HepG2 (cell line): ENCODE measurements around the gene SLC22A31. TPM values are rescaled to one million over a fixed set of nuclear protein-coding genes. Genes with fewer than 3 reads are reported as not detected.
A peak's percentile ranks its signal among the peaks of the same experiment; 100 is the strongest.

ENCODE experiments used
- ARHGAP35 ChIP-seq: sonication (generic); formaldehyde crosslinking; IDR thresholded peaks from 2 replicates; pipeline ENCODE4 v1.9.0; 2022; ENCODE audit warnings: mild to moderate bottlenecking, inconsistent platforms, moderate library complexity, missing genetic modification reagents, borderline replicate concordance
- CCDC6 ChIP-seq: sonication (generic); formaldehyde crosslinking; IDR thresholded peaks from 2 replicates; pipeline ENCODE4 v1.8.1; 2022; ENCODE audit warnings: mild to moderate bottlenecking, missing genetic modification reagents, moderate library complexity
- CREB1 ChIP-seq, 2 experiments: fragments of 450-650 bp in 1 of 2; IDR thresholded peaks; 2 replicates each; pipeline ENCODE4 v1.6.1; 2016 to 2017; ENCODE audit warnings: control low read depth in 1 of 2, mild to moderate bottlenecking in 1 of 2, missing compliant biosample characterization in 1 of 2, missing genetic modification characterization in 1 of 2
- CREBL2 ChIP-seq: sonication (generic); formaldehyde crosslinking; IDR thresholded peaks from 2 replicates; pipeline ENCODE4 v1.8.1; 2023; ENCODE audit warnings: missing genetic modification reagents, mild to moderate bottlenecking, borderline replicate concordance
- CTCF ChIP-seq: sonication (generic); formaldehyde crosslinking; IDR thresholded peaks from 2 replicates; pipeline ENCODE4 v1.5.0; 2020; ENCODE audit warnings: mild to moderate bottlenecking, missing genetic modification reagents, moderate library complexity
- FOXO1 ChIP-seq: sonication (generic); formaldehyde crosslinking; IDR thresholded peaks from 2 replicates; pipeline ENCODE4 v1.4.0; 2020; ENCODE audit warnings: missing genetic modification reagents
- GTF3A ChIP-seq: sonication (generic); formaldehyde crosslinking; conservative IDR thresholded peaks from 2 replicates; pipeline ENCODE4 v1.4.0; 2020; ENCODE audit warnings: mild to moderate bottlenecking, missing genetic modification reagents
- HMGXB3 ChIP-seq: sonication (generic); formaldehyde crosslinking; IDR thresholded peaks from 2 replicates; pipeline ENCODE4 v1.4.0; 2020; ENCODE audit warnings: missing genetic modification reagents, borderline replicate concordance
- MAFG ChIP-seq: sonication (generic); formaldehyde crosslinking; IDR thresholded peaks from 2 replicates; pipeline ENCODE4 v1.5.1; 2020; ENCODE audit warnings: mild to moderate bottlenecking, missing genetic modification reagents
- NFKB2 ChIP-seq: sonication (generic); formaldehyde crosslinking; IDR thresholded peaks from 2 replicates; pipeline ENCODE4 v1.4.0; 2020; ENCODE audit warnings: missing genetic modification reagents, borderline replicate concordance
- PAWR ChIP-seq: sonication (generic); formaldehyde crosslinking; IDR thresholded peaks from 2 replicates; pipeline ENCODE4 v1.4.0; 2020; ENCODE audit warnings: missing genetic modification reagents, mild to moderate bottlenecking, borderline replicate concordance
- RCOR2 ChIP-seq: IDR thresholded peaks from 2 replicates; pipeline ENCODE4 v1.6.1; 2016; ENCODE audit warnings: missing biosample characterization, missing genetic modification reagents
- SALL1 ChIP-seq: sonication (generic); formaldehyde crosslinking; IDR thresholded peaks from 2 replicates; pipeline ENCODE4 v1.8.0; 2022; ENCODE audit warnings: mild to moderate bottlenecking, missing genetic modification reagents
- SMAD3 ChIP-seq: sonication (generic); formaldehyde crosslinking; IDR thresholded peaks from 2 replicates; pipeline ENCODE4 v1.4.0; 2020; ENCODE audit warnings: missing genetic modification reagents
- TBL1XR1 ChIP-seq: fragments of 150-350 bp; IDR thresholded peaks from 2 replicates; pipeline ENCODE4 v1.6.1; 2014; ENCODE audit warnings: borderline replicate concordance, low read length; ENCODE audit not compliant: partially characterized antibody
- TEAD2 ChIP-seq: sonication (generic); formaldehyde crosslinking; IDR thresholded peaks from 2 replicates; pipeline ENCODE4 v1.9.0; 2021; ENCODE audit warnings: missing genetic modification reagents
- ZEB1 ChIP-seq: IDR thresholded peaks from 2 replicates; pipeline ENCODE4 v1.6.1; 2012; ENCODE audit warnings: mild to moderate bottlenecking, low read depth, inconsistent platforms; ENCODE audit not compliant: insufficient replicate concordance
- ZNF143 ChIP-seq: sonication (generic); formaldehyde crosslinking; IDR thresholded peaks from 2 replicates; pipeline ENCODE4 v1.4.0; 2020; ENCODE audit warnings: missing genetic modification reagents
- ZNF3 ChIP-seq: IDR thresholded peaks from 2 replicates; pipeline ENCODE4 v1.7.0; 2017; ENCODE audit warnings: inconsistent platforms
- ZNF343 ChIP-seq: sonication (generic); formaldehyde crosslinking; IDR thresholded peaks from 2 replicates; pipeline ENCODE4 v1.4.0; 2020; ENCODE audit warnings: mild to moderate bottlenecking, missing genetic modification reagents
- ZNF350 ChIP-seq: sonication (generic); formaldehyde crosslinking; IDR thresholded peaks from 2 replicates; pipeline ENCODE4 v1.4.0; 2020; ENCODE audit warnings: mild to moderate bottlenecking, low read depth, missing genetic modification reagents, borderline replicate concordance
- ZNF724P ChIP-seq: sonication (generic); formaldehyde crosslinking; IDR thresholded peaks from 2 replicates; pipeline ENCODE4 v1.8.0; 2022; ENCODE audit warnings: missing genetic modification reagents, borderline replicate concordance
- ZSCAN21 ChIP-seq: sonication (generic); formaldehyde crosslinking; IDR thresholded peaks from 2 replicates; pipeline ENCODE4 v1.8.0; 2022; ENCODE audit warnings: mild to moderate bottlenecking, missing genetic modification reagents, moderate library complexity, borderline replicate concordance
- polyA plus RNA-seq, 8 experiments: library from polyadenylated mRNA; depleted of rRNA in 3 of 8; stranded (reverse) in 7 of 8; unstranded in 1 of 8; fragments of >200 nt; fragmentation: Illumina TruSeq in 4 of 8; extraction: Trizol in 4 of 8; gene quantifications; 2 replicates each; pipeline versions ENCODE4 v1.2.1 to v1.2.3, GENCODE V29; 2011 to 2016; ENCODE audit warnings: low read depth in 4 of 8, missing spikeins in 1 of 8, mixed read lengths in 1 of 8; ENCODE audit not compliant: insufficient read depth in 1 of 8
- total RNA-seq, 5 experiments: library from RNA; depleted of rRNA; stranded (reverse); fragments of >200 nt; fragmentation: Illumina TruSeq; extraction: Trizol; gene quantifications; 2 replicates each; pipeline ENCODE4 v1.2.3, GENCODE V29; 2016; ENCODE audit warnings: low read depth in 1 of 5

The SLC22A31 gene
- total and polyA plus RNA-seq, 2 of the 13 experiments (the other 11 are each of a cell fraction or from before 2014, with no cell fraction given), result 67.3 to 83.3 TPM

- TF ChIP-seq HMGXB3 (CRISPR knock-in tag) (no peak), CREBL2 (no peak), ZEB1 (peak; percentile 16), MAFG (0 out of 2 replicates have a peak, but pooled peaks have one; percentile 15), CTCF (CRISPR knock-in tag) (peak; percentile 43), NFKB2 (CRISPR knock-in tag) (0 out of 2 replicates have a peak, but pooled peaks have one; percentile 29), ZNF3 (0 out of 2 replicates have a peak, but pooled peaks have one; percentile 17), ARHGAP35 (CRISPR knock-in tag) (peak; percentile 50; the same call in 1 of the 2 replicates), SALL1 (CRISPR knock-in tag) (peak; percentile 10; the same call in 1 of the 2 replicates), PAWR (CRISPR knock-in tag) (0 out of 2 replicates have a peak, but pooled peaks have one; percentile 29), TBL1XR1 (peak; percentile 40), RCOR2 (CRISPR knock-in tag) (peak; percentile 59; the same call in 1 of the 2 replicates), ZNF343 (CRISPR knock-in tag) (0 out of 2 replicates have a peak, but pooled peaks have one; percentile 40), CREB1 (IDR thresholded peaks at IDR 0.05) (0 out of 2 replicates have a peak, but pooled peaks have one; percentile 23), CREB1 (CRISPR knock-in tag; IDR thresholded peaks at IDR 0.05) (no peak), TEAD2 (CRISPR knock-in tag) (0 out of 2 replicates have a peak, but pooled peaks have one; percentile 60), CCDC6 (no peak), ZNF143 (CRISPR knock-in tag) (0 out of 2 replicates have a peak, but pooled peaks have one; percentile 25), ZNF724P (no peak), GTF3A (0 out of 2 replicates have a peak, but pooled peaks have one; percentile 30), SMAD3 (no peak), ZSCAN21 (CRISPR knock-in tag) (0 out of 2 replicates have a peak, but pooled peaks have one; percentile 16), FOXO1 (CRISPR knock-in tag) (0 out of 2 replicates have a peak, but pooled peaks have one; percentile 5), ZNF350 (CRISPR knock-in tag) (peak; percentile 41; the same call in 1 of the 2 replicates)
Observed at GRCh38 chr16:89187032-89187769, 13.1 kb downstream of the SLC22A31 start (continued).
